GF-D8 (cell line): Measurements from ENCODE around the gene BABAM2.
"Not testable (repeated sequence)": the region's sequence is repeated elsewhere in the genome, so short reads cannot be mapped to it uniquely, and the experiment has no call there.

Source experiments
- DNase-seq: peaks from one replicate; lab custom pipeline; 2025; lab: John Stamatoyannopoulos, UW

The BABAM2 gene

GRCh38 chr2:27881815-27882583 lies 8.5 kb upstream of the BABAM2 start:
- not testable (repeated sequence) for DNase-seq

GRCh38 chr2:27882584-27882922 lies 8.0 kb upstream of the BABAM2 start:
- not testable (repeated sequence) for DNase-seq

- no peak for DNase-seq
Observed at GRCh38 chr2:27884601-27885000, 5.9 kb upstream of the BABAM2 start.

GRCh38 chr2:27885234-27885633 lies 5.3 kb upstream of the BABAM2 start:
- DNase-seq: no peak

GRCh38 chr2:27885661-27886060 lies 4.9 kb upstream of the BABAM2 start:
- DNase-seq: no peak

- DNase-seq: no peak
Observed at GRCh38 chr2:27886322-27886721, 4.2 kb upstream of the BABAM2 start.

- DNase-seq: no peak
Observed at GRCh38 chr2:27887111-27887510, 3.4 kb upstream of the BABAM2 start.

GRCh38 chr2:27887830-27888229 lies 2.7 kb upstream of the BABAM2 start:
- DNase-seq: no peak

GRCh38 chr2:27888790-27889189 lies 1.7 kb upstream of the BABAM2 start:
- DNase-seq: no peak

GRCh38 chr2:27889774-27890145 lies 769 bp upstream of the BABAM2 start:
- DNase-seq: no peak

GRCh38 chr2:27890924-27891672 lies 569 bp downstream of the BABAM2 start:
- DNase-seq: peak; percentile 55

GRCh38 chr2:27891673-27892105 lies 1.2 kb downstream of the BABAM2 start:
- no peak for DNase-seq

GRCh38 chr2:27893006-27893405 lies 2.5 kb downstream of the BABAM2 start:
- no peak for DNase-seq

GRCh38 chr2:27897717-27898116 lies 7.2 kb downstream of the BABAM2 start:
- no peak for DNase-seq

GRCh38 chr2:27901234-27901633 lies 10.7 kb downstream of the BABAM2 start:
- no peak for DNase-seq

- no peak for DNase-seq
Observed at GRCh38 chr2:27902098-27902497, 11.6 kb downstream of the BABAM2 start.

- DNase-seq: no peak
Observed at GRCh38 chr2:27903018-27903417, 12.5 kb downstream of the BABAM2 start.

- DNase-seq: no peak
Observed at GRCh38 chr2:27903649-27904404, 13.3 kb downstream of the BABAM2 start.

GRCh38 chr2:27904405-27904665 lies 13.8 kb downstream of the BABAM2 start:
- DNase-seq: no peak

- no peak for DNase-seq
Observed at GRCh38 chr2:27906074-27906473, 15.5 kb downstream of the BABAM2 start.

- no peak for DNase-seq
Observed at GRCh38 chr2:27907547-27907946, 17.0 kb downstream of the BABAM2 start.

- DNase-seq: no peak
Observed at GRCh38 chr2:27909901-27910300, 19.4 kb downstream of the BABAM2 start.
